Stimulated activated CD8-positive, alpha-beta memory T cell treated with anti-CD3 and anti-CD28 coated beads, Interleukin-15, amount 100 ng/mL, for 24 hours (primary cell): Measurements from ENCODE around the gene MSH3.

Experiments used
- DNase-seq: peaks from one replicate; pipeline ENCODE4 v3.0.0-alpha.2; 2020; ENCODE audit warnings: low read depth

MSH3 gene

DNA sequence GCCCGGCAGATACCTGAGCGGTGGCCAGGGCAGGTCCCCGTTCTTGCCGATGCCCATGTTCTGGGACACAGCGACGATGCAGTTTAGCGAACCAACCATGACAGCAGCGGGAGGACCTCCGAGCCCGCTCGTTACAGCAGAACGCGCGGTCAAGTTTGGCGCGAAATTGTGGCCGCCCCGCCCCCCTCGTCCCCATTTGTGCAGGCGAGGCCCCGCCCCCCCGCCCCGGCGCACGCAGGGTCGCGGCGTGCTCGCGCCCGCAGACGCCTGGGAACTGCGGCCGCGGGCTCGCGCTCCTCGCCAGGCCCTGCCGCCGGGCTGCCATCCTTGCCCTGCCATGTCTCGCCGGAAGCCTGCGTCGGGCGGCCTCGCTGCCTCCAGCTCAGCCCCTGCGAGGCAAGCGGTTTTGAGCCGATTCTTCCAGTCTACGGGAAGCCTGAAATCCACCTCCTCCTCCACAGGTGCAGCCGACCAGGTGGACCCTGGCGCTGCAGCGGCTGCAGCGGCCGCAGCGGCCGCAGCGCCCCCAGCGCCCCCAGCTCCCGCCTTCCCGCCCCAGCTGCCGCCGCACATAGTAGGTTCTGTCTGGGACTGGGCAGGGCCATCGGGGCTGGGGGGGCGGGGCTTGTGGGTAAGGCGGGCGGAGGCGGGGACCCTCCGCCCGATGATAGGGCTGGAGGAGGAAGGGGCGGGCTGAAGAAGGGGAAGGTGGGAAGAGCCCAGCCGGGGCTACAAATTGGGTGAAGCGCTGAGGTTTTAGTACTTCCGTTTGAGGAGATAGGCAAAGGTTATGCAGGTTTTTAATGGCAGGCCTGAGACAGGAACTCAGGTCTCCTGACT lies at the start of gene MSH3, which contains the start of gene DHFR:
TSS of gene MSH3 (plus strand) at position 262 of the 840 bp plus-strand sequence. CDS start at position 338, 76 bp downstream.
TSS of gene DHFR (minus strand) at position 593 of the 840 bp plus-strand sequence. CDS start at position 99, 494 bp downstream.
- peak; percentile 85 for DNase-seq

- DNase-seq, result no peak
Observed at GRCh38 chr5:80607343-80607742, 47.1 kb upstream of the MSH3 start.

DNA sequence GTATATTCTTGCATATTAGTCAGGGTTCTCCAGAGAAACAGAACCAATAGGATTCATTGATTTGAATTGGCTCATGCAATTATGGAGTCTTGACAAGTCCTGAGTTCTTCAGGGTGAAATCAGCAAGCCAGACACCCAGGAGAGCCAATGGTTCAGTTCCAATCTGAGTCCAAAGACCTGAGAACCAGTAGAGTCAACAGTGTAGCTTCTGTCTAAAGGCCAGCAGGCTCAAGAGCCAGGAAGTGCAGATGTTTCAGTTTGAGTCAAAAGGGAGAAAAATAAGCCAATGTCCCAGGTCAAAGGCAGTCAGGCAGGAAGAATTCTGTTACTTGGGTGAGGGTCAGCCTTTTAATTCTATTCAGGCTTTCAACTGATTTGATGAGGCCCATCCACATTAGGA lies 46.6 kb upstream of the MSH3 start:
- no peak for DNase-seq

DNA sequence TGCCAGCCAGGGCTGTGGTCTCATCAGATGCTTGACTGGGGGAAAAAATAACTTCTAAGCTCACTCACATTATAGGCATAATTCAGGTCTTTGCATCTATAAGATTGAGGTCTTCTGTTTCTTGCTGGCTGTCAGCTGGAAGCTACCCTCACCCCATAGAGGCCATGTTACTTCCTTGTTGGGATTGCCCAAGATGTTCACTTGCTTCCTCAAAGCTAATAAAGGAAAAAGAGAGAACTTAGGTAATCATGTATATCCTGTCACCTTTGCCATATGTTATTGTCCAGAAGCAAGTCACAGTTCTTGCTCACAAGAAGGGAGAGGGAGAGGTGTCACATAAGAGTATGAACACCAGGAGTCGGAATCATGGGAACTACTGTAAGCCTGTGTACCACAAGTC lies 45.7 kb upstream of the MSH3 start:
- no peak for DNase-seq

DNA sequence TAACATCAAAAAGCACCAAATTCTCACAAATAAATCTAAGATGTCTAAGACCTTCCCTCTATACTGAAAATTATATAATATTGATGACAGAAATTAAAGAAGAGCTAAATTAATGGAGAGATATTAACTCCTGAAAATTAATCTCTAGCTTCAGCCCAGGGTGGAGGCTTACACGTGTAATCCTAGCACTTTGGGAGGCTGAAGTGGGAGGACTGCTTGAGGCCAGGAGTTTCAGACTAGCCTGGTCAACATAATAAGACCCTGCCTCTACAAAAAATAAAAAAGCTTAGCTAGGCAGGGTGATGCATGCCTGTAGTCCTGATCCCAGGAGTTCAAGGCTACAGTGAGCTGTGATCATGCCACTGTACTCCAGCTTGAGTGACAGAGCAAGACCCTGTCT lies 44.8 kb upstream of the MSH3 start:
- DNase-seq, result no peak

DNA sequence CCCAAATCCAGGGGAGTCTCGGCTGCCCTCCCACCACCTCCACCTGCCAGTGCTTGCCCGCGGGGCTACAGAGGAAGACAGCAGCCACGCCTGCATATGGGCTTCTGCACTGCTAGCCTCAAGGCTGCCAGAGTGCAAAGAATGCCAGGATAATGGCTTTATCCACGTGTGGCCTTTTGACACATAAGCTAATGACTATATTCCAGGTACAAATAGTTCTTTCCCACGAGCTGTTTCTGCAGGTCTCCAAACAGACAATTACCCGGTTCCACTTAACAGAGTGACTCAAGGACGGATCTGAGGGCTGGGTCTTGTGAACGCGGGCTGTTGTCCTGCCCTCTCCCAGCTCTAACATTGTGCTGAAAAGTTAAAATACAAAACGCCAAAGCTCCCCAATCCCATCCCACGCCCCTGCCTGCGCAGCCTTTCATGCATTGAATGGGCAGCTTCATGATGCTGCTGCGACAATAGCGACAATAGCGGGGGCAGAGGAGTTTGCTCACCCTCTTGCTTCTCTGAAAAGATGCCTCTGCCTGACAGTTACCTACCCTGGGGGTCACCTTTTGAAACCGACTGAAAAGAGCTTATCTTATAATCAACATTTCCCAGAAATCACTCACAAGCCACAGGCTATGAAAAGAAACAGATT lies 39.1 kb upstream of the MSH3 start:
- DNase-seq, result no peak

- no peak for DNase-seq
Observed at GRCh38 chr5:80618438-80618837, 36.0 kb upstream of the MSH3 start.

DNA sequence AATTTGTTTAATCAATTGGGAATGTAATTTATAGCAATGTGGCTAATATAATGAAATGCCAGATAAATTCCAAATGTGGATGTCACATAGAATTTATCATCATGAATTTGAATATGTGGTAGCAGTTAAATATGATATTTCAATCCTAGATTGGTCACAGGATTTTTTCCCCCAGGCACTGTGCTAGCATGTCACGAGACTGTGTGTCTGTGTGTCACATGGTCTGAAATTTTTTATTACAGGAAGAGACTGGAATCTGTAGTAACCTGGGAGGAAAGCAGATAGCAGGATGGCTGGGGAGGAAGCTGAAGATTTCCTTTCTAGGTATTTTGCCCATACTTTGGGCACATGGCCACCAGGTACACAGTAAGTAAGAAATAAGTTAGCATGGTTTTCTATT lies 35.4 kb upstream of the MSH3 start:
- no peak for DNase-seq

GRCh38 chr5:80620211-80620610 lies 34.2 kb upstream of the MSH3 start:
- DNase-seq, result no peak

DNA sequence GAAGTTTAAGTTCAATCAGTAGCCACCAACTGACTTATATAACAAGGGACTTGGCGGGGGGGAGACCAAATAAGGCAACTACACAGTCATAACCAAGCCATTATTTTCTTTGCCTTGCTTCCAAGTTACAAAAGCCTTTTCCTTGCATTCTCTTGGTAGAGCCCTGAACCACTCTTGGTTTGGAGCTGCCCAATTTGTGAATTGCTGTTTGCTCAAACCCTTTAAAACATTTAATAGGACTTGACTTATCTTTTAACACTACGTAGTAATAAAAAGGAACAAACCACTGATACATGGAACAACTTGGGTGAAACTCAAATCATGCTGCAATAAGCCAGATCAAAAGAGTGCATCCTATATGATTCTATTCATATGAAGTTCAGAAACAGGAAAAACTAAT lies 31.7 kb upstream of the MSH3 start:
- no peak for DNase-seq

GRCh38 chr5:80623999-80624398 lies 30.5 kb upstream of the MSH3 start:
- DNase-seq, result no peak

- no peak for DNase-seq
Observed at GRCh38 chr5:80625230-80625629, 29.2 kb upstream of the MSH3 start.

DNA sequence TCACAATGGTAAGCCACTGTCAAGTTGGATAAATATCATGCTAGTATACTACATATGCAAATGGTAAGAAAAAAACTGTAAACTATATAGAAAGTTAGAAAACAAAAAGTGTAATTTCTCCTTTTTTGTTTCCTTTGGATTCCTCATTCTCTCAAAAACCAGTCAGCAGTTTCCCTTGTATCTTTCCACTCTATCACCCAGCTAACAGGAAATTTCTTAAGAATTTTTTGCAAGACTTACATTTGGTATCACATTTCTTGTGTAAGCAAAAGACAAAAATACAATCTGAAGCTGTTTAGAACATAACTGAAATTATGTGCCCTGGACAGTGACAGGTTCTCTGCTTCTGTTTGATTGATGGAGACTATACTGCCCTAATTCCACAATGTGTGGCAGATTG lies 25.2 kb upstream of the MSH3 start:
- DNase-seq, result no peak

DNA sequence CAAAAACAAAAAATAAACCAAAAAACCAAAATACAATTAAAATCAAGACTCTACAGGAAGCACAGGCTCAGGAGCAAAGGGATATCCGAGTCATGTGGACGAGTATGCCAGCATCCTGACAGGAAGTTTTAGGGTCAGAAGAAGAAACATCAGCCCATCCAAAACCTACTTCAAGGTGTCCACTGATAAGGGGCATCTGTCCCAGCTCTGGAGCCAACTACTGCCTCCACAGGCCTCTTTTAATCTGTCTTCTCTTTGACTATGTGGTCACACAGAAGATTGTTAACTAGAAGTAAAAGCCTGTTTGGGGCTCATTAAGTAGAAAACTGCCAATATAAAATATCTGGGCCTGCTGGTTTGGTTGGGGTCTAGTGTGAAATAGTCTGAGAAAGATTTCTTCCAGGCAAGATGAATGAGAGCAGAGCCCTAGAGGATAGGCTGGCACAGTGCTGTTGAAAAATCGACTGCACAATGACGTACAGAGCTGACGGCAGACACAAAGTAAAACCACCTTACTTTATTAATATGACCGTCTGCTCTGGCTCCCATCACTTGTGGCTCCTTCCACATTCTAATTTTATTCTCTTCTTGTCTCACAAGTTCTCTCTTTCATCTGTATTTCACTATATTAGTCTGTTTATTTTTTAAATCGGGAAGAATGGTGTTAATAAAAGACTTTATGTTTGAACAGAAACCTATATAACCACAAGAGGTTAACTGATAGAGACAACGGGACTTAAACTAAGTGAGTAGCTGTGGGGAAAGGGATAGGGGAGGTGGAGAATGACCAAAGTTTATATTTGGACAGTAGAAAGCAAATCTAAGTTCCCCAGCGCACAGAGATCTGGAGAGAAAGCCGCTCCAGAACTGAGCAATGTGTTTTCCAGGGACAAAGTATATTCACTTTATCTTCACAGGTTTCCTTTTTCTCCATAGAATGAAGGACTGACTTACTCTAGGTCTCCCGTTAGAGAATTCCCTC lies 22.9 kb upstream of the MSH3 start:
- no peak for DNase-seq

DNA sequence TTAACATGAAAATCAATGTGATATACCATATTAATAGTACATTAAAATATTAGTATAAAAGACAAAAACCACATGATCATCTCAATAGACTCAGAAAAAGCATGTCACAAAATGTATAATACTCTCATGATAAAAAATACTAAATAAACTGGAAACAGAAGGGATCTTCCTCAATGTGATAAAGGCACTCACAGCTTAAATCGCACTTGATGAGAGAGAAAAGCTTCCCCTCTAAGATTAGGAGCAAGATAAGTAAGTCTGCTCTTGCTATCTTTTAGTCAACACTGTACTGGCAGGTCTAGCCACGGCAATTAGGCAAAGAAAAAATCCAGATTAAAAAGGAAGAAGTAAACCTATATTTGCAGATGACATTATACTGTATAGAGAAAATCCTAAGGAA lies 21.8 kb upstream of the MSH3 start:
- DNase-seq, result no peak

- no peak for DNase-seq
Observed at GRCh38 chr5:80634193-80634592, 20.3 kb upstream of the MSH3 start.

- no peak for DNase-seq
Observed at GRCh38 chr5:80641353-80641752, 13.1 kb upstream of the MSH3 start.

DNA sequence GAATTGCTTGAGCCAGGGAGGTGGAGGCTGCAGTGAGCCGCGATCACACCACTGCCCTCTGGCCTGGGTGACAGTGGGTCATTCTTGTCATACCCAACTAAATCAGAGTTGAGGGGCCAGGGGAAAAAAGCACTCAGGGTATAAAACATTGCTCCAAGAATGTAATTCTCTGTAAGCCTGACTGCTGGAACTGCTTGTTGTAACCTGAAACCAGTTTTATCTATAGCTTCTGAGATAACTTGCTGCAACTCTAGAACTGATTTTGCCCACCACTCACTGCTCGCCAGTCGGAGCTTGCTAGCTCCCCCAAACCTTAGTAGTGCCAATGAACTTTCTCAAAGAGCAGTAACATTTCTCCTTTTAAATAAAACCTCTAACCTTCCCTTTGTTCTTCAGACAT lies 9.6 kb upstream of the MSH3 start:
- DNase-seq, result no peak

DNA sequence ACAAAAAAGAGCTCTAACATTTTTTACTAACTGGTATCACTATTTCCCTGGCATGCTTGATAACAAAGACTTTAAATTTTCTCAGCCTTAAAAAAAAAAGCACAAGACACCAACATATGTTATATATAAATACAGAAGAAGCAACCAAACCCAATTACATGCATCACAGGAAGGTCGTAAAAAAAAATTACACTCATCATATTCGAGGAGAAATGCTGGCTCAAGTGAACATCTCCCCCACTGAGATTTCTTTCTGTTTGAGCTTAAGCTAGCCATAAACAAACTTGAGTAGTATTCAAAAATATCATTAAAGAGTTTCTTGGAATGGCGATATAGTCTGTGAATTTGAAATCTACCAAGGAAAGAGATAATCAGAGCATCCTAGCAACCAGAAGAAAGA lies 7.5 kb upstream of the MSH3 start:
- DNase-seq, result no peak

DNA sequence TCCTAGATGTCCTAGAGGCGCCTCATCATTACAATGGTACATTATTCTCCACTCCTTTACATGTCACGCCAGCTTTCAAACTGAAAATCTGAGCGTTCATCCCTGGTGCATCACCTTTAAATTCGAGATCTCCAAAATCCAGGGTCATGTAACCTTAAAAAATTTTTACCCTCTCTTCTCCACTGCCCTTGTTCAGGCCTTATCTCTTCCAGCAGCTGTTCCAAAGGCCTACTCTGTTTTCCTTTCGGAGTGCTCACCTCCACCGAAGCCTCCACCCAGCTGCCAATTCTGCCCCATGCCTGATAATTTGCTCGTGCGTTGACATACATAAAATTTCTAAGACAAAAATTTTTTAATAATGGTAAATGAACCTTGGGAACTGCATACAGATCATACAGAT lies 950 bp upstream of the MSH3 start:
- DNase-seq, result no peak

DNA sequence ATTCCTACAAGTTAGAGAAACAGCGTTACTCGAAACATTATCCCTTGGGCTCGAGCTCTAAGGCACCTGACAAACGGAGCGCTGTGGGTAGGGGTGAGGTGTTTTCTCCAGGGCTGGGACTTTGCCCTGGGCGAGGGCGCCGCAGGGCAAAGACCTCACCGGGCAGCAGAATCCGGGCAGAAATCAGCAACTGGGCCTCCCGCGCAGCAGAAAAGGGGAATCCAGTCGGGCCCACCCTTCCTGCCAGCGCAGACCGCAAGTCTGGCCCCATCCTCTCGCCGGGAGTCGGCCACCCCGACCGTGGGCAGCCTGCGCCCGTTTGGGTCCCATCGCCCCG lies 430 bp upstream of the MSH3 start:
- no peak for DNase-seq

- DNase-seq, result no peak
Observed at GRCh38 chr5:80655231-80655774, 851 bp downstream of the MSH3 start.
